ENCODE results near the gene RASIP1.

GRCh38 chr19:48676487-48676886, 63.9 kb downstream of the RASIP1 start:
- no peak for TF ChIP-seq CTCF (IDR thresholded peaks at IDR 0.05)
- TF ChIP-seq POLR2A (IDR thresholded peaks at IDR 0.05), result no peak

Data from heart left ventricle (tissue), 13 donors.